Right lung (tissue), 10 donors: ENCODE results near the gene CCL27. TPM values are rescaled to one million over a fixed set of nuclear protein-coding genes. Genes with fewer than 3 reads are reported as not detected.

ENCODE experiments used
- DNase-seq, 2 donors: peaks; one replicate each; pipeline ENCODE4 v3.0.0-alpha.2; 2013
- long read RNA-seq, 8 donors: transcript quantifications; one replicate each; lab custom pipeline, GENCODE V29; 2026
- polyA plus RNA-seq, 5 donors: library from polyadenylated mRNA; unstranded; fragments of 120-200 nt; gene quantifications; one replicate each; pipeline versions ENCODE4 v1.2.1 to v1.2.3, GENCODE V29; 2013; ENCODE audit warnings: inconsistent platforms in 1 of 5, low replicate concordance in 1 of 5; ENCODE audit not compliant: insufficient read length in 5 of 5, insufficient read depth in 1 of 5

Gene CCL27, protein sequence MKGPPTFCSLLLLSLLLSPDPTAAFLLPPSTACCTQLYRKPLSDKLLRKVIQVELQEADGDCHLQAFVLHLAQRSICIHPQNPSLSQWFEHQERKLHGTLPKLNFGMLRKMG
- 1 to 10 TPM in 1 of 5 donors, under 1 TPM in 3, not detected in 1; 0.57 to 1.1 (median 0.87) TPM for polyA plus RNA-seq
- long read RNA-seq, donor 1, partial matches to known transcripts, result 114 of 133 reads
- long read RNA-seq, donor 1, other reads (novel, unspliced or antisense), result 19 of 133 reads
- long read RNA-seq, donor 2, partial matches to known transcripts, result 0 of 1 reads
- long read RNA-seq, donor 2, other reads (novel, unspliced or antisense), result 0 of 1 reads
- long read RNA-seq, donor 3, result 0 reads
- long read RNA-seq, donor 4, result 0 reads
- long read RNA-seq, donor 5, result 0 reads
- long read RNA-seq, donor 6, result 0 reads
- long read RNA-seq, donor 7, partial matches to known transcripts, result 0 of 1 reads
- long read RNA-seq, donor 7, other reads (novel, unspliced or antisense), result 0 of 1 reads
- long read RNA-seq, donor 8, result 0 reads

DNA sequence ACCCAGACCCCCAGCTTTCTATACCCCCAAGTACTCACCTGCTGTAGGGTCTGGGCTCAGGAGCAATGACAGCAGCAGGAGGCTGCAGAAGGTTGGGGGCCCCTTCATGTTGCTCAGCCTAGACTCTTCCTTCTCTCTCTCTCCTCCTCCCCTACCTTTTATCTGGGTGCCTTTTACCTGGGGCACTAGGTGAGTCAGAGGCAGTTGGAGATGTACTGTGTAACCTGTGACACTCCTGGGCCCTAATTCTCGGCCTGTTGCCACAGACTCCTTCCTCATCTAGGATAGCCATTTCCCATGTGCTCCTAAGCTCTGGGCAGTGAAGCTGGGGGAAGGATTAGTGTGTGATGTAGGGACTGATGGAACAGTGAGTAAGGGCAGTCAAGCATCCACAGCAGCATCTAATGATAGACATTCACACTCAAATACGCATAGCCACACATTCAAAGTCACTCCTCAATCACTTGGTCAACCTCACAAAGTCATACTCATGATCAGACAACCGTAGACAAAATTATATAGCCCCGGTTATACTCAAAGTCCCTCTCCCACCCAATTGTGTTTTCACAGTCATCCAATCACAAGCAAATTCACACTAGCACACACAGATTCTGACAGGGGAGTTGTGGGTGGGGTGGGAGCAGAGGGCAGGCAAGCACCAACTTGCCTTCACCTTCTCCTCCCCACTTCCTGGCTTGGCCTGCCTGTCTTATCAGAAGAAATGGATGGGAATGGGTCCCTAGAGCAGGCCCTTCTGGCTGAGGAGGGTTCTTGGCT lies at the start of gene CCL27:
CCL27 (minus strand) TSS at position 132 of the 777 bp plus-strand sequence; CDS start at position 108, 24 bp downstream.
- no peak for DNase-seq

DNA sequence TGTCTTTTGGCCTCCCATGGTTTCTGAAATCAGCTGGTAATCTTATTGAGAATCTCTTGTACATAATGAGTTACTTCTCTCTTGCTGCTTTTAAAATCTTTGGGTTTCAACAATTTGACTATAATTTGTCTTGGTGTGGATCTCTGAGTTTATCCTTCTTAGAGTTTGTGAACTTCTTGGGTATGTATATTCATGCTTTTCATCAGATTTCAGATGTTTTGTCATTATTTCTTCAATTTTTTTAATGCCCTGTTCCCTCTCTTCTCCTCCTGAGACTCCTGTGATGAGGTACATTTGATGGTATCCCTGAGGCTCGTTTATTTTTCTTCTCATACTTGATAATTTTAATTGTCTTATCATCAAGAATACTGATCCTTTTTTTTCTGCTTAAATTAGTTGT lies 49.7 kb upstream of the CCL27 start:
- no peak for DNase-seq

DNA sequence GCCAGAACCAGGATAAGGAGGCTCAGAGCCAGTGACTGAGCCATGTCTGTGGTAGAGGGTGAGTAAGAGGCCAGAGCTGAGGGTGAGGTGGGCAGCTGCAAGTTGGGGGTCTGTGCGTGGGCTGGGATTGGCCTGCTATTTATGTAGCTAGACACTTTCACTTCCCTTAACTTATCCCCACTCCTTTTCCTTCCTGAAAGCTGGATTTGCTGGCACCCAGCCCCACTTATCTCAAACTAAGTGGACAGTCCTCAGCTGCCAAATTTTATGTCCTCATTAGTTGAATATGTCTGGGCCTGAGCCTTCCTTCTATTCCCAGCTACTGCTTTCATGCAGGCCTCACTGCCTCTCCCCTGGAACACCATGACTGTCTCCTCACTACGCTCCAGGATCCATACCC lies 47.6 kb upstream of the CCL27 start, which contains the start of gene CCL21:
CCL21 (minus strand) TSS at position 114 of the 400 bp plus-strand sequence; CDS start at position 44, 70 bp downstream.
- DNase-seq, result peak; percentile 74 to 76

DNA sequence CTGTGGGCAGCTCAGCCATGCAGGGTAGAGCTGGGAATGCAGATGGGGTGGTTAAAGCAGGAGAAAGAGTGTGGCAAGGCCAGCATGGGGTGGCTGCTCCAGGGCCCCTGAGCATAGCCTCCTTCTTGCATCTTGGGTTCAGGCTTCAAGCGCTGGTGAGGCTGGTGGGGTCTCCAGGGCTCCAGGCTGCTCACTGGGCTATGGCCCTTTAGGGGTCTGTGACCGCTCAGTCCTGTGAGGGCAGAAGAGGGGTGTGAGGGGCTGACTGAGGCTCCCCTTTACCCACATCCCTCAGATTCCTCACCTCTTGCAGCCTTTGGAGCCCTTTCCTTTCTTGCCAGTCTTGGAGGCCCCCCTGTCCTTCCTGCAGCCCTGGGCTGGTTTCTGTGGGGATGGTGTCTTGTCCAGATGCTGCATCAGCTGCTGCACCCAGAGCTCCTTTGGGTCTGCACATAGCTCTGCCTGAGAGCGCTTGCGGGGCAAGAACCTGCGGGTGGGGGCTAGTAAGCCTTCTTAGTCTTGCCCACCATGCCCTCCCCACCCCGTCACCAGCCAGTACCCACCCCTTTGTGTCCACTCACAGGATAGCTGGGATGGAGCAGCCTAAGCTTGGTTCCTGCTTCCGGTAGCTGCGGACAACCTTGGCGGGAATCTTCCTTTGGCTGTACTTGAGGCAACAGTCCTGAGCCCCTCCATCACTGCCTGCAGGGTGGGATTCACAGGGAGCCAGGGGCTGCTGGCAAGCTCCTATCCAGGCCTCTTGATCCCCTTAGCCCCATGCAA lies 46.9 kb upstream of the CCL27 start:
- DNase-seq, result no peak

DNA sequence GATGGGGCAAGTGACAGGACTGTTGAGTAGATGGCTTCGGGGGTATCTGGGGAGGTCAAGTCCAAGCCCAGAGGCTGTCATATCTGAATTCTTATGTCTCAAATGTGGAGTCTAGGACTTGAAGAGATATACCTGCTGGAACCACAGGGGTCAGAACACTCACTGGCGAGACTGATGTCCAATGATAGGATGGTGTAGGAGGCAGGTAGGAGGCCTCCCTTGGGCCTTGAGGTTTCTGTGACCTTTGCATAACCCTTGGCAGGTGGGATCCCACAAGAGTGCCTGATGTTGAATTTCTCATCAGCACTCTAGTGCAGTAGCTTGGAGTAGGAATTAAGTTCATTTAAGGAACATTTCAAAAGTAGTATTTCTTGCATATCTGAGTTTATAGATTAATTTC lies 44.7 kb upstream of the CCL27 start:
- no peak for DNase-seq

DNA sequence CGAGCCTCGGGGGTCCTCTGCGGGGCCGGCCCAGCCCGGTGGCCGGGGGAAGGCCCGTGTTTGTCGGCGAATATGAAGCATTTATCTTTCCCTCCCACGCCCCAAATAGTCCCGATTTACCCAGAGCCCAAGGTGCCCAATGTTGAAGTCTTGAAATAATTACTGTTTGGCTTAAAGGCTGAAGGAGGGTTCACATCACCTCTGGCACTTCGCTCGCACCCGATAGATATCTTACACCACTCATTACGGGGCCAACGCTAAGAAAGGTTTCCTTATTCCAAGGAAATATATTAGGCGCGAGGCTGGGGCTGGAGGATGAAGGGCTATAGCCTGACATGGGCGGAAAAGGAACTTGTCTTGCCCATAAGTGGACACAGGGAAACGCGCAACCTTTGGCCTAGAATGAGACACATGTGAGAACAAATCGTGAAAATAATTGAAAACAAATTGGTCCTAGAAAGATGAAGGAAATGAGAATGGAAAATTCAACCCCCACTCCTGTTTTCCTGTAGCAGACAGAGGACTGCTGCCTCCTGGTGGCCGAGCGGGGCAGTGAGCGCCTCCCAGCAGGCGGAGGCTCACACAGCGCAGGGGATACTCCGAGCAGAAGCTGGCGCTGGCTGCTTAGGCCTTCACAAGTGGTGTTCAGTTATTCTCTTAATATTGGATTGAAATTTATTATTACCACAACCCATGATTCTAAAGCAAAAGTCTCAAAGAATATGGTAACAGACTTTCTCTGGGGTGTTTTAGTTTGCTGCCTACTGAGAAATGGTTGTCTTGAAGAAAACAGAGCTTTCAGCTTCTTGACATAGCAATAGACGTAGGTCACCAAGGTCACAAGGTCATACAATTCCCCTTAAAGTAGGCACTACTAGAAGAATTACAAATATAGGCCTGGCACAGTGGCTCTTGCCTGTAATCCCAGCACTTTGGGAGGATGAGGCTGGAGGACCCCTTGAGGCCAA lies 39.6 kb upstream of the CCL27 start:
- DNase-seq, result peak; percentile 72 to 84

DNA sequence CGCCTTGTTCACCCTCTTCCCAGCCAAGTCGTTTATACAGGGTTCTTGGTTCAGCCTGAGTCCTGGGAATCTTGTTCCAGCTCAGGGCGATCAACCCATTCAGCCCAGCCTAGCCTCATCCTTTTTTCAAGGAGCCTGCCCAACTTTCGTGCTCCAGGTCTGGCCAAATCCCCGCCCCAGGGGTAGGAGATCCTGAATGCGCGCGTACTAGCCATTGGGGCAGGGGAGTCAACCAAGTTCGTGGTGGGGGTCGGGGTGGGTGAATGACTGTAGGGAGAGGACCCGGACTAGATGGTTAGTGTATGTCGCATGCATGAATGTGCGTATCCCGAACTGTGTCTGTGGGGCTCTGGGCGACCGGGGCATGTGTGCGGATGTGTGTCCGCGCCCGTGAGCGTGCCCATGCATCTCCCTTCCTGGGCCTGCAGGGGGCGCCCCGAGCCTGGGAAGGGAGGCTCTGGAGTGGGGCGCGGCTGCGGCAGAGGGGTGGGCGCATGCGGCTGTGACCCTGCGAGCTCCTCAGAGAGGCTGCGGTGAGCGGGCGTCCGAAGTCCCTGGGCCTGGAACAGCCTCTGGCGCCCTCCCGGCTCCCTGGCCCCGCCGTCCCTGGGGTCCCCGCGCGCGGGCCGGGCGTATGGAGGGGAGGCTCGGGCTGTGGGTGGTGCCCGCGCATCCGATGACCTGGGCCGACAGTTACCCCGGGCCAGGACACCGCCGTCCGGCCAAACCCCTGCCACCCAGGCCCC lies 38.7 kb upstream of the CCL27 start:
- DNase-seq, result peak; percentile 59 to 60

DNA sequence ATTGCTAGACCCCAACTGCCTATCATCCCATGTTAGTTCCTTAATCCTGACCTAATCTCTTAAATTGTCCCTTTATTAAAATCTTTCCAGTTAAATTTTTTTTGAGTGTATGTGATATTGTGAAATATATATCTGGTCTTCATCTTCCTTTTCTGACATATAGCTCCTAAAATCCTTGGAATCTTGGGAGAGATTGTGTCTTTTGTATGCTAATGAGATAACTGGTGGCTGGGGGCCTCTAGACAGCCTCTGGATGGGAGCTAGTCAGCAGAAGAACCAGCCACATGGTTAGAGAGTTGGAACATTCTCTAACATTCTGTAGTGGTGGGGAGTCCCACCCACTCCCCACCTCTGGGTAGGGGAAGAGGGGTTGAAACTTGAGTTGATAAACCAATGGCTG lies 32.4 kb upstream of the CCL27 start:
- no peak for DNase-seq

DNA sequence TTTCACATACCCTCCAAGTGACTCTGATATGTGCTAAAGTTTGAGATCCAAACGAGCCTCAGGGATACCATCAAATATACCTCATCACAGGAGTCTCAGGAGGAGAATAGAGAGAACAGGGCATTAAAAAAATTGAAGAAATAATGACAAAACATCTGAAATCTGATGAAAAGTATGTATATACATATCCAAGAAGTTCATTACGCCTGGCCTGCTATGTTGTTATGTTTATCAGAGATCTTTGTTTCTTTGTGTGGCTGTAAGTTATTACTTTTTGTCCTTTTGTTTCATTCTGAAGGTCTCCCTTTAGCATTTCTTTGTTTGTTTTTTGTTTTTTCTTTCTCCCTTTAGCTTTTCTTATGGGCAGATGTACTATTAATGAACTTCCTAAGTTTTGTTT lies 31.1 kb upstream of the CCL27 start:
- DNase-seq, result no peak

DNA sequence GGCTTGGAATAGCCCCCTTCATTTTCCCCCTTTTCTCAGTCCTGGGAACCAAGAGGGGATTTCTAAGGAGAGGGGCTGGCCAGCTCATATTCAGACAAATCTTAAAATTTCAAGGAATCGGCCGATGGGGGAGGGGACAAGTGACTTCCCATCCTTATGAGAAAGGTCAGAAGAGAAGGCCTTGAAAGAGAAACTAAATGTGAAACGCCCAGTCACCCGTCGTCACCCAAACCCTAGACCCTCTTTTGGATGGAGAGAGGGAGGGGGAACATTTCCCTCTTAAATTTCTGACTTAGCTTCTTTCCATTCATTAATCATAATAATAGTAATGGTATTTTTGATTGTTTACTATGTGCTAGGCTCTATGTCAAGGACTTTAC lies 29.5 kb upstream of the CCL27 start:
- no peak for DNase-seq

DNA sequence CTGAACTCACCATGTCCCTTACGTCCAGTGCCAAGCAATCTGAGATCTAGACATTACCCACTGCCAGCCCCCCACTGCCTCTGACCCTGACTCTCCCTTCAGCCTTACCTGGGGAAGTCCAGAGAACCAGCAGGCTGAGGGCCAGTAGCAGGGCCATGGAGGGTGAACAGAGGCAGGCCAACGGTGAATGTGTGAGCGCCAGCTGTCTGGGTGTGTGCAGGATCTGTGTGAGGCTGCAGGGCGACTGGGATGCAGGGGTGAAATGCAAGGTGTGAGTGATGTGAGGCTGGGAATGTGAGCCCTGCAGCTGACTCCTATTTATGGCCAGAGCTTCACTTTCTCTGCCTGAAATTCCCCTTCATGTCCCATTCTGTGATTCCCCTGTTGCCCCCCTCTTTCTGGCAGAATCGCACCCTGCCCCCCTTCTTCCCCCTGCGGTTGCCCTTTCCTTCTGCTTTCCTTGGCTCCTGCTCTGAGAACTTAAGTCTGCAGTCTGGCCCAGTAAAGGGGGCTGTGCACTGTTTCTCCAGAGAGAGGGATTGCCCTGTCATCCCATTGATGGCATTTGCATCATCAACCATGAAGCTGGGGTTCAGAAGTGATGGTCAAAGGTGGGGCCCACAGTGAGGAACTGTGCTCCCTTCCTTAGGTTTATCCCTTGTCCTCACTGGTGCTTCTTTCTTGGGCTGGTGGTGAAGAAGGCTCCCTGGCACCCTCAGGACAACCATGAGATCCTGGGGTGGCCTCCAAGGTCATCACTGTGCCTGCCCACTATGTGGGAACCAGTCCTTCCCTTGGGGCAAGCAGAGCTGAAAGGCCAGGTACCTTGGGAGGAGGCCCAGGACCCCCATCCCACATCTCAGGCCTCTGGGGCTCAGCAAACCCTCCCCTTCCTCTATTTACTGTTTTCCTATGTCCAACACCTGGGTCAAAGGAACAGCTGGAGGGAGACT lies 28.8 kb upstream of the CCL27 start, which contains the start of gene CCL19:
CCL19 (minus strand) TSS at position 294 of the 953 bp plus-strand sequence; CDS start at position 157, 137 bp downstream.
- no peak for DNase-seq

DNA sequence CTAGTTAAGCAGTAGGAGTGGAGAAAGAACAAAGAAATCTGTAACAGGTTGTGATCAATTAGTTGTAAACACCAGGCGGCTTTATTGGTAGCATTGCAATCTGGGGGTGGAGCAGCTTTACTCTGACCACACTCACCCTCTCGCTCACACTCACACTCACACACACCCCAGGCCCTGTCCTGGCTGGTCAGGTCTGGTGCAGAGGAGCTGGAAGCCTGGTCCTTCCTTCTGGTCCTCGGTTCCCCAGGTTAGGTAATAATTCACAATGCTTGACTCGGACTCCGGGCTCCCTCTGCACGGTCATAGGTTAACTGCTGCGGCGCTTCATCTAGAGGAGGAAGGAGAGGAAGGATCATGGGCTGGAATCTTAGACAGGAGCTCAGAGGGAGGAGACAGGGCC lies 27.1 kb upstream of the CCL27 start:
- DNase-seq, result no peak

DNA sequence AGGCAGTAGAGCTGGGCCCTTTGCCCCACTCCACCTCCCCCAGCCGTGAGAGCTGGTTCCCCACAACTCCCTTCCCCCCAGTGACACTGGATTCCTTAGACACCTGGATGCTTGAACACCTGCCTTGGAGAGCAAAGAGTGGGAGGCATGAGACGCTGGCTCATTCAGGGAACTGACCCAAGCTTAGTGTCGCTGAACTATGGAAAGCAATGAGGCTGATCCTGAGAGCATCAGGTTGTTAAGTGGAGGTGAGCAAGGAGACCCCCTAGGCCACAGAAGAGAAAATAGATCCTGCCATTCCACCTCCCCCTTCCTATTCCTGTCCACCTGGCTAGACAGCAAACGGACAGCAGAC lies 26.6 kb upstream of the CCL27 start:
- DNase-seq, result no peak

DNA sequence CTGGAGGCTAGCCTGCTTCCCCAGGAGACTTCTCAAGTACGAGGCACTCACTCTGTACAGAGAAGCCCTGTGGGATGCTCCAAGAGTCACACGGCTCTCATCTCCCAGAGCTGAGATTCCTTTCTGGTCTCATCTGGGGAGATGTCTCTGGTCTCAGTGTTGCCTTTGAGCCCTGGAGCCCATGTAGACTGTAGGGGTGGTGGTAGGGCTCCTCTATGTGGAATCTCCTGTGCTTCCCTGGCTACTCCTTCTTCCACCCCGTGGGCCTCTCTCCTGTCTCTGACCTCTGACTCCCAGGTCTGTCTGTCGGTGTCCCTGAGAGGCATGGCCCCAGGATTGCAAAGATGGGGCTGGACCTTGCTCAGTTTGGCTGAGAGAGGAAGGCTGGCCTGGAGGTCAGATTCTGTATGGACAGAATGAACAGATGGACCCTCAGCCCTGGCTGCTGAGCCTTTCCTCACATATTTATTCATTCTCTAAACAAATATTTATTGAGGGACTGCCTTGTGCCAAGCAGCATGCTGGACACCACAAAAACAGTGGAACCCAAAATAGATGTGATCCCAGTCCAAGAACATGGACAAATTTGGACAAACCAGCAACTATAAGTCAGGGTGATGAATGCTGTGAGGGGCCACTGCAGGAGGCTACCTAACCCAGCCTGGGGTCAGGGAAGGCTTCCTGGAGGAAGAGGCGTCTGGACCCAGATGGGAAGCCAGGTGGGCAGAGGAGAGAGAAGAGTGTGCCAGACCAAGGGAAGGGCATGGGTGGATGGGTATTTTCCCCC lies 26.1 kb upstream of the CCL27 start:
- DNase-seq, result no peak

DNA sequence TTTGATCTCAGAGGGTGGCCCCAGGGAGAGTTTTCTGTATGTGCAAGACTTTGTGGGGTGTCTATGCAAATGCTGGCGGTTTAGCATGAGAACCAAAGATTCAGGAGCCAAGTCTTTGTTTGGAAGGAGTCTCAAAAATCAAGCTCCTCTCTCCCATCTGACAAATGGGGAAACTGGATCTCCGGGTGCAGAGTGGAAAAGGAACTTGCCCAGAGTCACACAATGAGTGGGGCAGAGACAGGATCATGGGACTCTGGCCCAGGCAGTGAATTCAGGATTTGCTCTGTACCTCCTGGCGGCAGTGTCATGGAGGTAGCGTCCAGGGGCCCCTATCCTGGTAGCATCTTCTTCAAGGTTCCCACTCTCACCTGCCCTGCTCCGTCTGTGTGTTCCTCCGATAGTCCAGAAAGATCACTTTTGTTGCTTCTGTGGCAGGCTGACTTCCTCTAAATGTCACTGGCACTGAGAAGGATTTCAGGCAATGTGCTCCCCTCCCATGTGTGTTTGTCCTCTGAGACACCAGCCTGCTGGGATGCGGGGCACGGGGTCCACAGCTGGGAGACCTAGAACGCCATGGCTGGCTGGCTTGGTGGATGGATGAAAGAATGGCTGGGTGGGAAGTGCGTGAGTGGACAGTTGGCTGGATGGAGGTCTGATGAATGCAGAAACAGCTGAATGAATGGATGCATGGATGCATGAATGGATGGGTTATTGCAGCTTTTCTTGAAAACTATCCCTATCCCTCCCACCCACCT lies 25.0 kb upstream of the CCL27 start:
- no peak for DNase-seq

DNA sequence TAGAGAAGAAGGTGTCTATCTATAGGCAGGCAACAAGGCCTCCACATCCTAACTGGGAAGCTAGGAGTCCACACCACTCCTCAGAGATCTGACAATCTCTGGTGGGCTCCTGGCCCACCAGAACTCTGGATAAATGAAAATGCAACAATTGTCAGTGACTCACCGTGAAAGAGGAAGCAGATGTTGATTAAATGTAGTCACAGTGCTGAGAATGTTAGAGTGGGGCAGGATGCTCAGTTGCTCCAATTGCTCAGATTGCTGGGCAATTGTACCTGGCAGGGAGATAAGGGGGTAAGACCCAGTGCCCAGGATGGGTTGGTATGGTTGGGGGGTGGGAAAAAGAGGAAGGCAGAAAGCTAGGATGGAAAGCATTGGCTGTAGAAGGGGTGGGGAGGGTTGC lies 24.3 kb upstream of the CCL27 start:
- DNase-seq, result no peak

DNA sequence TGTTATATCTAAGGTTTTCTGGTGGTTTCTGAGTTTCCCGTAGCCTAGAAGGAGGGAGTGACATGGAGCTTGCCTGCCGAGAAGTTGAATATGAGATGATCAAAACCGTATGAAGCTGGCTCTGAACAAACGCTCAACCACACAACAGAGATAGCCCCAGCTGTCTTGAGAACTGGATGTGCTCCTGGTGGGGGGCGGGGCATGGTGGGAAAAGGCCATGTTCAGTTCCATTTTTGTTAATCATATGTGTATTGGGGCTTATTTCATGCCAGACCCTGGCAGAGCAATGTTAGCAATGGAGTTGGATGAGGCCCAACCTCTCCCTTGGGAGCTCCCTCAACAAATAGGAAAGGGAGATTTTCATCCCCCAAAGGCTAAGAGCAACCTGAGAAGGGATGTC lies 23.8 kb upstream of the CCL27 start:
- no peak for DNase-seq
